Stimulated activated CD8-positive, alpha-beta memory T cell treated with anti-CD3 and anti-CD28 coated beads, Interleukin-15, amount 100 ng/mL, for 1 hour (primary cell): ENCODE data around the gene TUT4.
A peak's percentile ranks its signal among the peaks of the same experiment; 100 is the strongest.
"Not testable (repeated sequence)": the region's sequence is repeated elsewhere in the genome, so short reads cannot be mapped to it uniquely, and the experiment has no call there.

Source experiments
- DNase-seq: peaks from one replicate; pipeline ENCODE4 v3.0.0-alpha.2; 2020; ENCODE audit warnings: low read depth

The TUT4 gene

GRCh38 chr1:52552505-52553361 lies at the start of gene TUT4:
TSS of gene TUT4 (minus strand) at chr1:52553092. CDS start at chr1:52526280, 26,812 bp downstream.
- DNase-seq: peak; percentile 47

DNA sequence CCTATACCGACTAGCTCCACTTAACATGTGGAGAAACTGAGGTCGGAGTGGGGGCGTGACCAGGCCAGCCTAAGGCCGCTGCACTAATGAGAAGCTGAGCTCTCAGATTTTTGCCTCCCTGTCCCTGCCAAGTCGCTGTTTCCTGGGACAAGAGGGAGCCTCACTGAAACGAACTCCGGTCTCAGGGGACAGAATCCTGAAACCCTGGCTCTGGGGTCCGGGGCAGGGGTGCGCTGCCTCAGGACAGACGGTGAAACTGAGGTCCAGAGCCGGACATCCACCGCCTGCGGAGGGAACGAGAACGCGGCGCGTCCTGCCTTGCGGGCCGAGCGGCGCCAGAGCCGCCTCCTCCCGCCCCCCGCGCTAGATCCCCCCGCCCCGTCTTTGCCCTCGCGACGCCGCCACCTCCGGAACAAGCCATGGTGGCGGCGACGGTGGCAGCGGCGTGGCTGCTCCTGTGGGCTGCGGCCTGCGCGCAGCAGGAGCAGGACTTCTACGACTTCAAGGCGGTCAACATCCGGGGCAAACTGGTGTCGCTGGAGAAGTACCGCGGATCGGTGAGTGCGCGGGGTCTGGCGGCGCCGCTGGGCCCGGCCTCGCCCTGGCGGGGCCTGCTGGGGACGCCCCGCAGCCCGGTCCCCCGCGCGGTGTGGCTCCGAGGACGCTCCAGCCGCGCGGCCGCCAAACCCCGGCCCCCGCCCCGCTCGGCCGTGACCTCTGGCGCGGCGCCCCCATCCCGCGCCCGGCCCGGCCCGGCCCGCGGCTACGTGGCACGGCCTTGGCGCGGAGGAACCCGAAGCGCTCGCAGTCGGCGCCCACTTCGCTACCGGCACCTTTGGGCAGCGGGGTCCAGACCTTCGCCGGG lies 49.3 kb upstream of the TUT4 start, which contains the start of gene GPX7:
Gene GPX7 (plus strand): TSS at position 381 of the 865 bp plus-strand sequence. CDS start 39 bp downstream, at position 420.
- peak; percentile 13 for DNase-seq

DNA sequence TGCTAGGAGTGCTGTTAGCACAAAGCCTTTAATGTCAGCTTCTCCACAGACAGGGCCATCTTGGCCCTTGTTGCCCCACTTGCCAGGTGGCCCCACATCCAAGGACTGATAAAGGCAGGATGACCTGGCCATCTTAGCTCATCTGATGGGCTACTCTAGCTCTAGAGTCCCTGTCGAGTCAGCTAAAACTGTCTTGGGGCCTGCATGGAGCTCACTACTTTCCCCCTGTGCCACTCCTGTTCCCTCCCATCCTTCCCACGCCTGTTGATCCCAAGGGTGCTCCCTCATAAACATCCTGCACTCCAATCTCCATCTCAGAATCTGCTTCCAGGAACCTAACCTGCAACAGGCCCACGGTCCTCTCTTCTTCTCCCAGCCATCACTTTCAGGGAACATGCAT lies 48.6 kb upstream of the TUT4 start:
- DNase-seq: no peak

DNA sequence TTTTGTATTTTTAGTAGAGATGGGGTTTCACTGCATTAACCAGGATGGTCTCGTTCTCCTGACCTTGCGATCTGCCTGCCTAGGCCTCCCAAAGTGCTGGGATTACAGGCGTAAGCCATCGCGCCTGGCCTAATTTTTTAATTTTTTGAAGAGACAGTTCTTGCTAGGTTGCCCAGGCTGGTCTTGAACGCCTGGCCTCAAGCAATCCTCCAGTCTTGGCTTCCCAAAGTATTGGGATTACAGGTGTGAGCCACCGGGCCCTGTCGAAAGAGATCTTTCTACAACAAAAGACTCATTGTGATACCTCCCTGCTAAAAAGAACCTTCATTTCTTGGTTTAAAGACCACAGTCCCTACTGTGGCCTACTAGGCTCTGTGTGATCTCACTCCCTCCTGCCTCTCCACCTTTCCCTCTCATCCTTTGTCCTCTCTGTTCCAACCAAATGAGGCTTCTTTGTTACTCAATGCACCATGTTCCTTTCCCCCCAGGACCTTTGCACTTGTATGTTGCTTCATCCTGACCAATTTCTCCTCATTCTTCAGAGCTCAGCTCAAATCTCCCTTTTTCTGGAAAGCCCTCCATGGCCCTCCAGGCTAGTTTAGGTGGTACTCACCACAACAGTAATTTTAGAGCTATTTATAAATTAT lies 47.8 kb upstream of the TUT4 start:
- no peak for DNase-seq

GRCh38 chr1:52599236-52599635 lies 46.3 kb upstream of the TUT4 start:
- no peak for DNase-seq

GRCh38 chr1:52598729-52599128 lies 45.8 kb upstream of the TUT4 start:
- DNase-seq: no peak

GRCh38 chr1:52597912-52598311 lies 45.0 kb upstream of the TUT4 start:
- no peak for DNase-seq

- no peak for DNase-seq
These were observed 42.2 kb upstream of the TUT4 start for GRCh38 chr1:52595061-52595460.

GRCh38 chr1:52593495-52593894 lies 40.6 kb upstream of the TUT4 start:
- DNase-seq: no peak

GRCh38 chr1:52592637-52593323 lies 39.9 kb upstream of the TUT4 start:
- no peak for DNase-seq

DNA sequence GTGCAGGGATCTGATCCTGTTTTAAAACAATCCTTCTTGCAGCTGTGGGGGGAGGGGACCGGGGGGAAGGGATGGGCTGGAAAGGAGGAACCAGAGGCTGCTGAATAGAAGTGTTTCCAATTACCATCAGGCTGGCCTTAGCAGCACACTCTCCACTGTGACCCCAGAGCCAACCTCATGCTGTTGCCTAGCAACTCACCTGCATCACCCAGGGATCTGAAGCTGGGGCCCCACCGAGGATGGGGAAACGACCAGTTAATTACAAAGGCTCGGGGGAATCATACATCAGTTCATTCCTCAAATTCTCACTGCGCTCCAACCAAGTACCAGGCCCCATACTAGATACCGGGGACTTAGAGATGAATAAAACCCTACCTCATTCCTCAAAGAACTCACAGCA lies 37.4 kb upstream of the TUT4 start:
- no peak for DNase-seq

DNA sequence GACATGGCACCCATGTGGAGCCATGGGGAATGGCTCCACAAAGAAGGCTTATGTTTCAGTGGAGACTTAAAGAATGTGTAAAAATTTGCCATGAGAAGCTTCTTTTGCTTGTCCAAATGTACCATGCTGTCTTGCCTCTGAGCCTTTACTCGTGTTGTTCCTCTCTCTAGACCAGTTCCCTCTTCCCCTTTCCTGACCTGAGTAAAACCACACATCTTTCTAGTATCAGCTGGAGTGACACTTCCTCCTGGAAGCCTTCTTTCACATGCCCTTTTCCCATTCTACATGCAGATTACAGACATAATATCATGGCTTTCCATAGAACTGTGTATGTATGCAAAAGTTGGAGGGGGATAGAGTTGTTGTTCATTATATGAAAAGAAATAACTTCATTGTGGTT lies 35.6 kb upstream of the TUT4 start:
- no peak for DNase-seq

DNA sequence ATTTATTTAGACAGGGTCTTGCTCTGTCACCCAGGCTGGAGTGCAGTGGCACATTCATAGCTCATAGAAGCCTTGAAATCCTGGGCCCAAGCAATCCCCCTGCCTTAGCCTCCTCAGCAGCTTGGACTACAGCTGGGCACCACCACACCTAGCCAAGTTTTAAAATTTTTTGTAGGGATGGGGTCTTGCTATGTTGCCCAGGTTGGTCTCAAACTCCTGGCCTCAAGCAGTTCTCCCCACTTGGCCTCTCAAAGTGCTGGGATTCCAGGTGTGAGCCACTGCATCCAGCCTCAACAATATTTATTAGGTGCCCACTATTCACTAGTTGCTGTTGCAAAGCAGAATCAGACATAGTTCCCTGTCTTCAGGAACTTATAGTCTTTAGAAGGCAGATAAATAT lies 35.1 kb upstream of the TUT4 start:
- DNase-seq: no peak

DNA sequence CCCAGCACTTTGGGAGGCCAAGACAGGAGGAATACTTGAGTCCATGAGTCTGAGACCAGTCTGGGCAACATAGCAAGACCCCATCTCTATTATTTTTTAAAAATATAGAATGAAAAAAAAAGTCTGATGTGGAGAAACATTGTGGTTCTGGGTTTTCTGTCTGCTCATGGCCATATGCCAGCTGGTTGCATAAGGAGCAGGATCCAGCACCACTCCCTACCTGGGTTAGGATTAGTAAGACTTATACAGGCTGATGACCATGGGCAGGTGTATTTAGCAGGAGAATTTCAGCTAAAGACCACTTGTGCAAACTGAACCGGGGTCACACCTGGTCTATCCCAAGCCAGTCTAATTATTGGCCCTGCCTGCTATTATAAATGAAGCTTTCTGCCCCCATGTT lies 32.6 kb upstream of the TUT4 start:
- no peak for DNase-seq

GRCh38 chr1:52582116-52582696 lies 29.3 kb upstream of the TUT4 start:
- no peak for DNase-seq

DNA sequence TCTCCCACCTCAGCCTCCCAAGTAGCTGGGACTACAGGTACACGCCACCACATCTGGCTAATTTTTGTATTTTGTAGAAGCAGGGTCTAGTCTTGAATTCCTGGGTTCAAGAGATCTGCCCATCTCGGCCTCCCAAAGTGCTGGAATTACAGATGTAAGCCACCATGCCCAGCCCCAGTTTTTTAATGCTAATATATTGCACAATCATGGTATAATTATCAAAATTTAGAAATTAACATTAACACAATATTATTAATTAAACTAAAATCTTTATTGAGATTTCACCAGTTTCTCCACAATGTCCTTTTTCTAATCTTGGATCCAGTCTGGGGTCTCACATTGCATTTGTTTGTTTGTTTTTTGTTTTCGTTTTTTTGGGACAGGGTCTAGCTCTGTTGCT lies 27.4 kb upstream of the TUT4 start:
- DNase-seq: no peak

- DNase-seq: no peak
These were observed 26.5 kb upstream of the TUT4 start for GRCh38 chr1:52579415-52579814.

DNA sequence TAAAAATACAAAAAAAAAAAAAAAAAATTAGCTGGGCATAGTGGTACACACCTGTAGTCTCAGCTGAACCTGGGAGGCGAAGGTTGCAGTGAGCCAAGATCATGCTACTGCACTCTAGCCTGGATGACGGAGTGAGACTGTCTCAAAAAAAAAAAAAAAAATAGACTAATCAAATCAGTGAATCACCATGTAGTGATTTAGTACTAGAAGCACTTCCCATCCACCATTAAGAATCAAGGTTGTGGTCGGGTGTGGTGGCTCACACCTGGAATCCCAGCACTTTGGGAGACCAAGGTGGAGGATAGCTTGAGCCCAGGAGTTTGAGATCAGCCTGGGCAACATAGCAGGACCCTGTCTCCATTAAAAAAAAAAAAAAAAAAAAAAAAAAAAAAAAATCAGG lies 25.2 kb upstream of the TUT4 start:
- not testable (repeated sequence) for DNase-seq

GRCh38 chr1:52576074-52576473 lies 23.2 kb upstream of the TUT4 start:
- DNase-seq: no peak

- DNase-seq: no peak
These were observed 21.7 kb upstream of the TUT4 start for GRCh38 chr1:52574594-52574993.

DNA sequence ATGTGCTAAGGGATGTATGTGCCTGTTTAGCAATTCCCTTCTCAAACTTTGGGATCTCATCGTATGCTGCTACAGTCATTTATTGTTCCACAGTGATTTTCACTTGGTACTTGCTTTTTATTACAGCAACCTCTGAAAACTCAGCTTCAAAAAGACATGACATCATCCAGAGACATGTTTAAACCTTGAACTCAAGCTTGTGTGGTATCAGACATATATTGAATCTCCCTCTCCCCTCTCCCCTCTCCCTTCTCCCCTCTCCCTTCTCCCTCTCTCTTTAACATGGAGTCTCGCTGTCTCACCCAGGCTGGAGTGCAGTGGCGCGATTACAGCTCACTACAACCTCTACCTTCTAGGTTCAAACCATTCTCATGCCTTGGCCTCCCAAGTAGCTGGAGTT lies 19.5 kb upstream of the TUT4 start:
- DNase-seq: no peak

DNA sequence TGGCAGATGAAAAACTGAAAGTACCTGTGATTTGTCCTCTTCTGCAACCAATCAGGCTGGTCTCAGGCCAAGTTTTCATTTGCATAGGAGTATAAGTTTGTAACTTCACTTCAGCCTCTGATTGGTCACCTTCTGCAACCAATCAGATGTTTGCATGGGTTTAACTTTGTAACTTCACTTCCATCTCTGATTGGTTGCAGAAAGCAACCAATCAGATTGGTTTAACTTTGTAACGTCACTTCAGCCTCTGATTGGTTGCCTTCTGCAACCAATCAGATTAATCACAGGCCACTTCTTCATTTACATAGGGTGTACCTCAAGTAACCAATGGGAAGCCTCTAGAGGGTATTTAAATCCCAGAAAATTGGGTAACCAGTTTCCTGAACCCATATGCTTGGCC lies 18.9 kb upstream of the TUT4 start:
- DNase-seq: no peak
